ENCODE data around the gene ACTN4.

DNA sequence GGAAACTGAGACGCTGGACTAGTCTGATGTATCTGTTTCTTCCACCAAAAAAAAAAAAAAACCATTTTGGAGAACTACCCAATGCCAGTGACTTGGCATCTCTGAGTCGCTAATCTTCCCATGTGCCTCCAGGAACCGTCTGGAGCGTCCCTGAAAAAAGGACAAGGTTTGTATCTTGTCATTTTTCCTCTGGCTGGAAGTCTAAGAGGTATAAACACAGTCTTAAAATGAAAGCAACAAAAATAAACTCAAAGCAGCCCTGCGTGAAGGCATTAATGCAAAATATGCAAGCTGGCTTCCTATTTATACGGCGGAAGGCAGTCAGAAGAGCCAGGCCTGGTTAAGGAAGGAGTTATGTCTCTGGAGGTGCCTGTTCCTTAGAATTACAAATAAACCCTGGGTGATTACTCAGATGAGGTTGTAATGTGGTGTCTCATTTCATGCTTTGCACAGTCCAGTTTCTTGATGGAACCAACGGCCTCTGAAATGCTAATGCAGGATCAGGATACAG is 20.3 kb downstream of the ACTN4 start:
- TF ChIP-seq, protein P1, sequence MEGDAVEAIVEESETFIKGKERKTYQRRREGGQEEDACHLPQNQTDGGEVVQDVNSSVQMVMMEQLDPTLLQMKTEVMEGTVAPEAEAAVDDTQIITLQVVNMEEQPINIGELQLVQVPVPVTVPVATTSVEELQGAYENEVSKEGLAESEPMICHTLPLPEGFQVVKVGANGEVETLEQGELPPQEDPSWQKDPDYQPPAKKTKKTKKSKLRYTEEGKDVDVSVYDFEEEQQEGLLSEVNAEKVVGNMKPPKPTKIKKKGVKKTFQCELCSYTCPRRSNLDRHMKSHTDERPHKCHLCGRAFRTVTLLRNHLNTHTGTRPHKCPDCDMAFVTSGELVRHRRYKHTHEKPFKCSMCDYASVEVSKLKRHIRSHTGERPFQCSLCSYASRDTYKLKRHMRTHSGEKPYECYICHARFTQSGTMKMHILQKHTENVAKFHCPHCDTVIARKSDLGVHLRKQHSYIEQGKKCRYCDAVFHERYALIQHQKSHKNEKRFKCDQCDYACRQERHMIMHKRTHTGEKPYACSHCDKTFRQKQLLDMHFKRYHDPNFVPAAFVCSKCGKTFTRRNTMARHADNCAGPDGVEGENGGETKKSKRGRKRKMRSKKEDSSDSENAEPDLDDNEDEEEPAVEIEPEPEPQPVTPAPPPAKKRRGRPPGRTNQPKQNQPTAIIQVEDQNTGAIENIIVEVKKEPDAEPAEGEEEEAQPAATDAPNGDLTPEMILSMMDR (IDR thresholded peaks at IDR 0.05): no peak
- TF ChIP-seq POLR2A (IDR thresholded peaks at IDR 0.05): peak in 1 of 2 donors; percentile 15
